ENCODE measurements around the gene OCA2.

The OCA2 gene

DNA sequence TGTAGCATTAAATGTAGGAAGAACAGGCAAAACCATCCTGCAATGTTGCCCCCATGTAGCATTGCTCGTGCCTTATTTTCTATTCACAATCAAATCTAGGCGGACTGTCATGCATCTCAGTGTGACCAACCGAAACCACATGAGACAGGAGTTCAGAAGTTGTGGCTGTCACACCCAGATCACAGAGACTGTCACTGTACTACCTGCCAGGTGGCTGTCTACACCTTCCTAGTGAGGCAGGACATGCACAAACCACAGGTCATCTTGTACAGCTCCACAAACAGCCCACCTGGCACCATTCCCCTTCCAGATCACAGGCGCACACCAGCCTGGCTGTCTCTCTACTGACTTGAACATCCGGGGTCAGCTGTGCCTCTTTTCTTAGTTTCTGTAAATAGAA, 392.8 kb downstream of the OCA2 start:
- Histone ChIP-seq H3K9ac (ENCODE audit: low read depth, low read length) (no peak overlapping the region), H3K9me3 (ENCODE audit: control insufficient read depth, insufficient read depth, low read length) (no peaks in the 10 kb centered on the region), H3K4me1 (ENCODE audit: insufficient read depth, low read length) (no peaks in the 10 kb centered on the region), H3K36me3 (ENCODE audit: insufficient read depth, low read length) (no peaks in the 10 kb centered on the region)

DNA sequence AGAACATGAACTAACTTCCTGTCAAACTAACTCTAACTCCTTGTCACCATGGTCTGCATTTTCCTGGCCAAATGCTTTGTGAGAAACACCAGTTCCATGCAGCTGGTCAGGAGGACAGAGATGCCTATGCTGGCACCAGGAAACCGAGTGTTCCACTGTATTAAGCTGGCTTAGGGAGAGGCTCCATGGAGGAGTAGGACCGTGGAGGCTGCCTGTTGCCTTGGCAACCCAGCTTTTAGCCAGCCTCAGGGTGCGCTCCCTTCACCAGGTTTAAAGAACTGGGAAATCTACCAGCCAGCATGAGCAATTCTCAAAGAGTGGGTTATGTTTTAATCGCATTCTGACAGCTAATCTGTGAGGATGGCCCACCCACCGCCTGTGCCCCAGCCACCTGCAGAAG, 394.1 kb downstream of the OCA2 start:
- Histone ChIP-seq H3K4me1 (ENCODE audit: insufficient read depth, low read length) (no peaks in the 10 kb centered on the region), H3K9ac (ENCODE audit: low read depth, low read length) (no peak overlapping the region), H3K9me3 (ENCODE audit: control insufficient read depth, insufficient read depth, low read length) (no peaks in the 10 kb centered on the region), H3K36me3 (ENCODE audit: insufficient read depth, low read length) (no peaks in the 10 kb centered on the region)

Data from ES-I3 (cell line).